HUES64 (cell line): Measurements from ENCODE around the gene CLSTN1.
"Not testable (repeated sequence)": the region's sequence is repeated elsewhere in the genome, so short reads cannot be mapped to it uniquely, and the experiment has no call there.

Experiments used
- H3K27ac ChIP-seq: 2 replicates; pipeline ENCODE4 v1.7.0; 2013; ENCODE audit warnings: low read depth, low read length, inconsistent platforms
- H3K27me3 ChIP-seq: 2 replicates; pipeline ENCODE4 v1.6.1; 2013; ENCODE audit warnings: mild to moderate bottlenecking, low read length; ENCODE audit not compliant: insufficient read depth
- H3K36me3 ChIP-seq: 2 replicates; pipeline ENCODE4 v1.6.1; 2013; ENCODE audit warnings: mild to moderate bottlenecking, low read length; ENCODE audit not compliant: insufficient read depth
- H3K4me1 ChIP-seq: 2 replicates; pipeline ENCODE4 v1.6.1; 2013; ENCODE audit warnings: mild to moderate bottlenecking, low read length, moderate library complexity; ENCODE audit not compliant: insufficient read depth
- H3K4me3 ChIP-seq: 2 replicates; pipeline ENCODE4 v1.5.1; 2013; ENCODE audit warnings: mild to moderate bottlenecking, low read length, moderate library complexity
- H3K9ac ChIP-seq: 2 replicates; pipeline ENCODE4 v1.6.1; 2013; ENCODE audit warnings: mild to moderate bottlenecking, low read depth, low read length
- H3K9me3 ChIP-seq: 2 replicates; pipeline ENCODE4 v1.6.1; 2013; ENCODE audit warnings: low read depth, low read length; ENCODE audit not compliant: insufficient read depth
- WGBS: fragments of 150-250, 120-280 bp; methylation state at CpG from one replicate; pipeline ENCODE4 v1.1.7; 2013; ENCODE audit warnings: missing lambda C conversion rate; 5-methylcytosine and 5-hydroxymethylcytosine counted together

Gene CLSTN1

DNA sequence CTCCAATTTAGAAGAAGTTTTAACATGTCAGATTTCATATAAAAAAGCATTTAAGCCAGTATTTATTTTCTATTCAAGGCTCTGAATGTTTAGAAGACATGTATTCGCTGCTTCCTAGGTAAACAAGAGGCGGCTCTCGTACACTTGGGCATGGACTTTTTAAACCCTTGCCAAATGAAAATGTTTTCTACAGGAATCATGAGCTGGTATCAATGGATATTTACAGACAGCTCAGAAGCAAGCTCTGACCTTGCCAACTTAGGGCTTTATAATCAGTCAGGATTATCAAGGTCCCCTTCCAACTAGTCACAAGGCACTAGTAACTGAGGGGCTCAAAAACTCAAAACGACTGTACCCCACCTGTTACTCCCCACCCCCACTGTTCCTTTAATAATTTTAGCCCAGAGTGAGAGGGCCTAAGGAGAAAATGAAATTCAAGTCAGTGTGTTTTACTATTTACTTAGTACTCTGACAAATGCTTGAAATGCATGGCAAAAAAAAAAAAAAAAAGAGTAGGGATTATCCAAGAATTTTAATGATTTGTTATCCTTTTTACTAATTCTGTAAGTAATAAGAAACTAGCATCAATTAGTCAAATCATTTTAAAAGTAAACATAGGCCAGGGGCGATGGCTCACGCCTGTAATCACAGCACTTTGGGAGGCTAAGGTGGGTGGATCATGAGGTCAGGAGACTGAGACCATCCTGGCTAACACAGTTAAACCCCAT, 12.4 kb downstream of the CLSTN1 start:
- H3K27me3 ChIP-seq: no peaks in the 10 kb centered on the region
- H3K4me1 ChIP-seq: 0 out of 2 replicates have a peak, but pooled peaks cover 5% of the 10 kb centered on the region
- H3K9me3 ChIP-seq: no peaks in the 10 kb centered on the region
- H3K27ac ChIP-seq: no peak overlapping the region
- no peaks in the 10 kb centered on the region for H3K36me3 ChIP-seq
- WGBS: 87% methylated on average over 6 of the region's 6 CpGs
- H3K9ac ChIP-seq: no peak overlapping the region
- no peak overlapping the region for H3K4me3 ChIP-seq

DNA sequence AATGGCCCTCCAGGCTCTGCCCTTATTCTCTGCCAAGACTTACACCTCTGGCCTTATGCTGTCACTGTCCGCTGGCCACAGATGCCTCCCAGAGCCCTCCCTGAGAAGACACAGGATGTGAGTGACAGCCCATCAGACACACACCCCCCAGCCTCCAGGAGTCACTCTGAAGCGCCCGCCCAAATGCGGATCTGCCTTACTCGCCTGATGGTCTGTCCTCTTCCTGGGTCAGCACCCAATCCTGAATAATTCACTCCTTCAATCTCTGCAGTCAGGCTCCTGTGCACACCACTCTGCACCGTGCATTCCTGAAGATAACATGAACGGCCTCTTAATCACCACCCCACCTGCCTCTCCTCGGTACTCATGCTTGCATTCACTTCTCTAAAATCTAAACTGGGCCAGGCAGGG, 14.7 kb downstream of the CLSTN1 start:
- WGBS: 75% methylated on average over 8 of the region's 8 CpGs
- Histone ChIP-seq H3K9me3 (no peaks in the 10 kb centered on the region), H3K27ac (no peak overlapping the region)

DNA sequence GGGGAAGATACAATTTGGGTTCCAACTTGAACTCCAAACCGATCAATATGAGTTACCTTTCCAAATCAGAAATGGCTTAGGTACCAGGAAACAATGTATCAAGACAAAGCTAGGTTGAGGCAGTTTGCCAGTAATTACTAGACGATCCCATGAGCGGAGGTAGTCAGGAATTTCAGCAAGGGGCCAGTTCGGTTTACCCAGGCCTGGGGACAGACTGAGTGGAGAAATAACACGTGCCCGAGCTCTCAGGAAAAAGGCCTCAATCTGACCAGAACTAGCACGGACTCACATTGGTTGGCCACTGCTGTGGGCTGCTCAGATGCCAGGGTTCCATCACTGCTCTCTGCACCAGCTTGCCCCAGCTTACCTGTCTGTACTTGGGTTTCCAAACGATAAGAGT, 15.3 kb downstream of the CLSTN1 start:
- Histone ChIP-seq H3K4me3 (no peak overlapping the region), H3K9me3 (no peaks in the 10 kb centered on the region), H3K36me3 (no peaks in the 10 kb centered on the region), H3K27me3 (no peaks in the 10 kb centered on the region), H3K9ac (no peak overlapping the region), H3K4me1 (peaks cover 11% of the 10 kb centered on the region), H3K27ac (no peak overlapping the region)
- WGBS: 92% methylated on average over 8 of the region's 8 CpGs

More for the DNA sequence above, 14.7 kb downstream of the CLSTN1 start:
- Histone ChIP-seq H3K4me3 (no peak overlapping the region), H3K9ac (no peak overlapping the region), H3K27me3 (no peaks in the 10 kb centered on the region), H3K4me1 (peaks cover 11% of the 10 kb centered on the region), H3K36me3 (no peaks in the 10 kb centered on the region)

DNA sequence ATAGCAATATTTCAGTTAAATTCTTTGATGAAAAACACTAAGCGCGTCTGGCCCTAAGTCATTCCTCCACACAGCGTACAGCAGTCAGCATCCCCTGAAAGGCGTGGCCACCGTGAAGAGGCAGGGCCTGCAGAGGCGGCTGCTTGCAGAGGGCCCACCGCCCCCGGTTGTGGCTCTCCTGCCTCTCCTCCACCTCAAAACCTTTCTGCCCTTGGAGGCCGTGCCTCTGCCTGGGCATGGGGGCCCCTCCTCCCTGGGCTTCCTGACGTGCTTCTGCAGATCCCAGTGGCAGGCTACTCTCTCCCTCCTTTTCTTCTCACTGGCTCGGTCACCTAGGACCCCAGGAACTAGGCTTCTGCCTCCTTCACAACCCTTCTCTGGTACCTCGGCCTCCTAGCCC, 16.2 kb downstream of the CLSTN1 start:
- H3K4me3 ChIP-seq: no peak overlapping the region
- no peaks in the 10 kb centered on the region for H3K9me3 ChIP-seq
- H3K9ac ChIP-seq: no peak overlapping the region
- no peaks in the 10 kb centered on the region for H3K27me3 ChIP-seq
- H3K4me1 ChIP-seq: peaks cover 11% of the 10 kb centered on the region
- H3K36me3 ChIP-seq: no peaks in the 10 kb centered on the region
- 72% methylated on average over 12 of the region's 12 CpGs for WGBS
- H3K27ac ChIP-seq: no peak overlapping the region

DNA sequence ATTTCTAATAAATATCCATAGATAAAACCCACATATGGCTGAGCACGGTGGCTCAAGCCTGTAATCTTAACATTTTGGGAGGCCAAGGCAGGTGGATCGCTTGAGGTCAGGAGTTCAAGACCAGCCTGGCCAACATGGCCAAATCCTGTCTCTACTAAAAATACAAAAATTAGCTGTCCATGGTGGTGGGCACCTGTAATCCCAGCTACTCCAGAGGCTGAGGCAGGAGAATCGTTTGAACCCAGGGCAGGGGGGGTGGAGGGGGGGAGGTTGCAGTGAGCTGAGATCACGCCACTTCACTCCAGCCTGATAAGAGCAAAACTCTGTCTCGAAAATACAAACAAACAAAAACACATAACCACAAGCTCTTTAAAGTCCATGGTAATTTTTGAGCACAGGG, 17.8 kb downstream of the CLSTN1 start:
- H3K27ac ChIP-seq, H3K9me3 ChIP-seq, H3K36me3 ChIP-seq, H3K27me3 ChIP-seq, H3K4me3 ChIP-seq, H3K9ac ChIP-seq: not testable (repeated sequence)
- peaks cover 11% of the 10 kb centered on the region for H3K4me1 ChIP-seq
- WGBS: 91% methylated on average over 5 of the region's 5 CpGs

DNA sequence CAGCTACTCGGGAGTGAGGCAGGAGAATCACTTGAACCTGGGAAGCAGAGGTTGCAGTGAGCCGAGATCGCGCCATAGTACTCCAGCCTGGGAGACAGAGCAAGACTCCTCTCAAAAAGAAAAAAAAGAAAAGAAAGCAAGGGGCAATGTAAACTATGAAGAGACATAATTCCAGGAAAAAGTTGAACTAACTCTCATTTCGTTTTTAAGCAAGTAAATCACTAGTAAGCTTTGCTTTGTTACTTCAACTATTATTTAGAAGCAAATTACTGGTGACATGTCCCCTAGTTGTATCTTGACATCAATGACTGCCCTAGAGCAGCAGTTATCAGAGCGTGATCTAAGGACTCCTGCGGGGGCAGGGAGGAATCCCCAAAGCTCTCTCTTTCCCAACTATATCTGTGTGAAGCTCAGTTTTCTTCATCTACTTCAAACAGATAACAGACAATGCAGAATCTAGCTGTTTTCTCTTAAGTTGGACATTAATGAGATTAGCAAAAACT, 18.7 kb downstream of the CLSTN1 start:
- Histone ChIP-seq H3K4me1 (peaks cover 11% of the 10 kb centered on the region), H3K9ac (no peak overlapping the region)
- 75% methylated on average over 7 of the region's 7 CpGs for WGBS

DNA sequence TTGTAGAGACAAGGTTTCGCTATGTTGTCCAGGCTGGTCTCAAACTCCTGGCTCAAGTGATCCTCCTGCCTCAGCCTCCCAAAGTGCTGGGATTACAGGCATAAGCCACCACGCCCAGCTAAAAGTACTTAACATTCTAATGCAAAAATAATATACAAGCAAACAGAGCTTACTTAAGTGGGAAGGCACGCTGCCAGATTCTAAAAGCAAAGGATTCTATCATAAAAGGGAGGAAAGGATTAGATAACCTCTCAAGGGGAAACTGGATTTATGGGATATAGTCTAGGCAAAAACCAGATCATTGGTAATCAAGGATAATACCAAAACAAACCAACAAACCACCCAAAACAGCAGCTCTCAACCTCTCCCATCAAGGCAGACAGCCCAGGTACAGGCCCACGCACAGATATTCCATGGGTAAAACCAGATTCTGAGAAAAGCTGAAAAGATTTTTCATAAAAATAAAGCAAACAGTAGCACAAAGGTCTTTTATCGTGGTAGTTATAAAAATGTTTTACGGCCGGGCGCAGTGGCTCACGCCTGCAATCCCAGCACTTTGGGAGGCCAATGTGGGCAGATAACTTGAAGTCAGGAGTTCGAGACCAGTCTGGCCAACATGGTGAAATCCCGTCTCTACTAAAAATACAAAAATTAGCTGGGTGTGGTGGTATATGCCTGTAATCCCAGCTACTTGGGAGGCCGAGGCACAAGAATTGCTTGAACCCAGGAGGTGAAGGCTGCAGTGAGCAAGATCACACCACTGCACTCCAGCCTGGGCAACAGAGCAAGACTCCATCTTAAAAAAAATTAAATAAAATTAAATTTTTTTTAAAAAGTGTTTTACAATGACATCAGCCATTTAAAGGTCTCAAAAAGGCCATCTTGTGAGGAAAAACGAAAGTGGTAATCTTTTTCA, 20.5 kb downstream of the CLSTN1 start:
- H3K4me1 ChIP-seq, H3K9ac ChIP-seq, H3K27me3 ChIP-seq, H3K4me3 ChIP-seq, H3K36me3 ChIP-seq, H3K27ac ChIP-seq, H3K9me3 ChIP-seq: not testable (repeated sequence)
- WGBS: 93% methylated on average over 12 of the region's 13 CpGs

More for the DNA sequence above, 18.7 kb downstream of the CLSTN1 start:
- no peak overlapping the region for H3K27ac ChIP-seq
- H3K4me3 ChIP-seq: no peak overlapping the region
- no peaks in the 10 kb centered on the region for H3K9me3 ChIP-seq
- no peaks in the 10 kb centered on the region for H3K27me3 ChIP-seq
- H3K36me3 ChIP-seq: no peaks in the 10 kb centered on the region

DNA sequence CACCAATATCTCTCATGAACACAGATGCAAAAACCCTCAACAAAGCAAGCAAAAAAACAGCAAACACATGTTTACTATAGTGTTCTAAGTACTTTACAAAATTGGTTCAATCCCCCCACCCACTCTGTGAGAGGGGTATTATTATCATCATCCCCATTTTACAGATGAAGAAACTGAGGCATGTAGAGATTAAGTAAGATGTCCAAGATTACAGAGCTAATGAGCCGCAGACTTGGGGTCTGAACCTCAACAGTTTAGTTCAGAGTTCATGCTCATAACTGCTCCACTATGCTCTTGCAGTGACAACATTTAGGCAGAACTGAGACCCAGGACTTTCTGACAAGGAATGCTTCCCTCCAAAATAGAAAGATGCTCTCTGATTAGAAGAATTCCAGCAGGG, 21.9 kb downstream of the CLSTN1 start:
- Histone ChIP-seq H3K4me1 (peaks cover 6% of the 10 kb centered on the region), H3K27me3 (no peaks in the 10 kb centered on the region), H3K9me3 (no peaks in the 10 kb centered on the region), H3K36me3 (no peaks in the 10 kb centered on the region), H3K4me3 (no peak overlapping the region), H3K27ac (no peak overlapping the region), H3K9ac (no peak overlapping the region)
- 100% methylated on average over 1 of the region's 1 CpG for WGBS

DNA sequence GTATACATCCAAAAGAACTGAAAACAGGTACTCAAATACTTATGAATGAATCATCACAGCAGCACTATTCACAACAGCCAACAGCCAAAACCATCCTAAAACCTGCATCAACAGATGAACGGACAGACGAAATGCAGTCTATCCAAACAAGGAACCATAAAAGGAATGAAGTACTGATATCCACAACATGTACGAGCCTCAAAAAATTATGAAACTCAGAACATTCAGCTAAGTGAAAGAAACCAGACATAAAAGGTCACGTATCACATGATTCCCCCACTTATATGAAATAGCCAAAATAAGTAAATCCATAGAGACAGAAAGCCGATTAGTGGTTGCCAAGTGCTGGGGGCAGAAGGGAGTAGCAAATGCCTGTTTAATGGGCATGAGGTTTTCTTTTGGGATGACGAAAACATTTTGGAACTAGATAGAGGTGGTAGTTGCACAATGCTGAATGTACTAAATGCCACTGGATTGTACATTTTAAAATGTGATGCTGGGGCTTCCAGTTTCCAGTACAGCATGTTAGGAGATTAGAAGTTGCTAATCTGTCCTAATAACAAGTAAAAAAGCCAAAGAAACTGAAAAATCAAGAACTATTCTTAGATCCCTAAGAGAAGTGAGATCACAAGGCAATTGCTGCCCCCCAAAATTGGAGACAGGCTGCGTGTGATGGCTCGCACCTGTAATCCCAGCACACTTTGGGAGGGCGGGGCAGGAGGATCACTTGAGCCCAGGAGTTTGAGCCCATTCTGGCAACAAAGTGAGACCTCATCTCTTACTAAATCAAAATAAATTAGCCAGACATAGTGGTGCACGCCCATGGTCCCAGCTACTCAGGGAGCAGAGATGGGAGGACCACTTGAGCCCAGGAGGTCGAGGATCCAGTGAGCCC, 25.3 kb downstream of the CLSTN1 start:
- WGBS: 93% methylated on average over 11 of the region's 11 CpGs
- Histone ChIP-seq H3K9me3 (no peaks in the 10 kb centered on the region), H3K27ac (no peak overlapping the region), H3K27me3 (no peaks in the 10 kb centered on the region), H3K4me1 (peaks cover 6% of the 10 kb centered on the region; the same call in 1 of the 2 replicates), H3K9ac (no peak overlapping the region), H3K36me3 (no peaks in the 10 kb centered on the region), H3K4me3 (no peak overlapping the region)

DNA sequence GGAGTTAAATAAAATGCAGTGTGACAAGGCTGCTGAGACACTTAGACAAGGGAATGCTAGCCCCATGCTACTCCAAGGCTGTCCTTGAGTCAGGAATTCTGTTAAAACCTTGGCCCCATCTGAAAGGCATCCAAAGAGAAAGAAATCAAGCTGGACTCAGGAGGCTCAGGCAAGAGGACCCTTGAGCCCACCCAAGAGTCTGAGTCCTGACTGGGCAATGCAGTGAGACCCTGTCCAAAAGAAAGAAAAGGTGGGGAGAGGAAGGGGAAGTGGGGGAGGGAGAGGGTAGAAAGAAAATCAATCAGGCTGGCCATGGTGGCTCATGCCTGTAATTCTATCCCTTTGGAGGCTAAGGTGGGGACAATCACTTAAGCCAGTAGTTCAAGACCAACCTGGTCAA, 26.7 kb downstream of the CLSTN1 start:
- peaks cover 12% of the 10 kb centered on the region for H3K4me1 ChIP-seq
- H3K36me3 ChIP-seq: no peaks in the 10 kb centered on the region
- no peak overlapping the region for H3K4me3 ChIP-seq
- no peak overlapping the region for H3K27ac ChIP-seq
- no peaks in the 10 kb centered on the region for H3K27me3 ChIP-seq
- H3K9ac ChIP-seq: no peak overlapping the region
- no peaks in the 10 kb centered on the region for H3K9me3 ChIP-seq
